Measurements from ENCODE around the gene LHFPL5. TPM values are rescaled to one million over a fixed set of nuclear protein-coding genes. Genes with fewer than 3 reads are reported as not detected.

LHFPL5 gene
- not detected in 2 replicates for total RNA-seq

GRCh38 chr6:35804996-35805736 is at the start of gene LHFPL5:
Gene LHFPL5, plus strand, starts transcription at chr6:35805352. Its CDS starts 319 bp downstream, at chr6:35805671.

GRCh38 chr6:35776364-35777215 is 28.6 kb upstream of the LHFPL5 start, which contains the start of gene CLPSL2:
Gene CLPSL2, plus strand, starts transcription at chr6:35776598. Its CDS starts 21 bp downstream, at chr6:35776619.

DNA sequence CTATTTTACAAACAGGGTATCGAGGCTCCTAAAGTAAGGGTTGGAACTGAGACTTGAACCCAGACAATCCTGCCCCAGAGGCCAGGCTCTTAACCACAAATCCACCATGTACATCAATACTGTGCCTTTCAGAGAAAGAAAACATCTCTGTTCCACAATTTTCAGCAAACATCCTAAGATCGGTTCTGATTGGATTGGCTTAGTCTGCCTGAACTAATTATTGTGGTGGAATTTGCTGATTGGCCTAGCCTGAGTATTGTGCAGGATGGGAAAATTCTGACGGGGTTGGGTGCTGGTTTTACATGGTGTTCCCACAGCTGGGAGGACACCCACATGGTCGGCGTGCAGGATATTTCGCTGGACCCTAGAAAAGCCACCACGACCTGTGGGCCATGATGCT is 24.4 kb upstream of the LHFPL5 start, which contains the start of gene CLPSL1:
TSS of gene CLPSL1 (plus strand) at position 301 of the 400 bp plus-strand sequence. CDS start at position 393, 92 bp downstream.

Other genes with a start within 250 kb of the LHFPL5 start
- gene FKBP5, start 116.4 kb upstream of the LHFPL5 start, total RNA-seq = 1.3 and 8.0 TPM in 2 replicates
- gene ARMC12, start 68.3 kb upstream of the LHFPL5 start, total RNA-seq = 0.88 TPM in 1 of 2 replicates, not detected in the other
- not detected in 2 replicates for gene CLPSL2, start 28.8 kb upstream of the LHFPL5 start, total RNA-seq
- gene CLPSL1, start 24.3 kb upstream of the LHFPL5 start, total RNA-seq = not detected in 2 replicates
- gene CLPS, start 8.0 kb upstream of the LHFPL5 start, total RNA-seq = not detected in 2 replicates
- 51.4 and 84.8 TPM in 2 replicates for gene SRPK1, start 115.7 kb downstream of the LHFPL5 start, total RNA-seq
- gene SLC26A8, start 219.3 kb downstream of the LHFPL5 start, total RNA-seq = not detected in 2 replicates
- gene MAPK14, start 222.5 kb downstream of the LHFPL5 start, total RNA-seq = 57.1 and 93.5 TPM in 2 replicates

Data from placental pericyte (primary cell).